Breast epithelium (tissue), 4 donors: Measurements from ENCODE around the gene DIP2B. TPM values are rescaled to one million over a fixed set of nuclear protein-coding genes. Genes with fewer than 3 reads are reported as not detected.

Experiments used
- DNase-seq, 2 donors: peaks; one replicate each; pipeline ENCODE4 v3.0.0-alpha.2; 2019; ENCODE audit warnings: low spot score in 2 of 2
- H3K27ac ChIP-seq, 2 donors: fragments of 200-600 bp; sonication (generic) in 1 of 2; one replicate each; pipeline ENCODE4 v1.5.1; 2016 to 2019; ENCODE audit warnings: mild to moderate bottlenecking in 1 of 2
- H3K27me3 ChIP-seq, 2 donors: fragments of 200-600 bp; sonication (generic) in 1 of 2; one replicate each; pipeline versions ENCODE4 v1.5.1 to v1.6.0; 2017 to 2019; ENCODE audit warnings: control low read depth in 1 of 2, mild to moderate bottlenecking in 1 of 2
- H3K36me3 ChIP-seq: fragments of 200-600 bp; one replicate; pipeline ENCODE4 v1.5.1; 2019
- H3K4me1 ChIP-seq, 2 donors: fragments of 200-600 bp; sonication (generic); one replicate each; pipeline ENCODE4 v1.5.1; 2016 to 2019; ENCODE audit warnings: control low read depth in 1 of 2
- H3K4me3 ChIP-seq, 3 donors: fragments of 200-600 bp; sonication (generic); 1 replicate in 2 of 3; 2 replicates in 1 of 3; pipeline ENCODE4 v1.5.1; 2016 to 2019; ENCODE audit warnings: mild to moderate bottlenecking in 3 of 3, moderate library complexity in 2 of 3
- H3K9me3 ChIP-seq, 2 donors: fragments of 200-600 bp; sonication (generic) in 1 of 2; one replicate each; pipeline ENCODE4 v1.5.1; 2016 to 2019; ENCODE audit warnings: control low read depth in 1 of 2
- CTCF ChIP-seq, 3 donors: fragments of 450-650 bp; IDR thresholded peaks; one replicate each; pipeline ENCODE4 v1.5.1; 2016 to 2017; ENCODE audit warnings: antibody characterized with exemption in 3 of 3, mild to moderate bottlenecking in 3 of 3, moderate library complexity in 3 of 3
- POLR2A ChIP-seq: fragments of 450-650 bp; IDR thresholded peaks from one replicate; pipeline ENCODE4 v1.6.1; 2016; ENCODE audit warnings: antibody characterized with exemption, mild to moderate bottlenecking, moderate library complexity
- POLR2AphosphoS5 ChIP-seq, 3 donors: sonication (generic); formaldehyde crosslinking; IDR thresholded peaks; one replicate each; pipeline ENCODE4 v1.6.1; 2017; ENCODE audit warnings: antibody characterized with exemption in 3 of 3
- intact Hi-C: fragments of 100-400 bp; cut with DNase I; formaldehyde crosslinking; loops from one replicate; pipeline ENCODE4 v1.15.1; 2023; ENCODE audit warnings: low total_unique reads
- total RNA-seq, 3 donors: library from RNA; depleted of rRNA; stranded (reverse); fragments of >200 nt; gene quantifications; one replicate each; pipeline ENCODE4 v1.1.0, GENCODE V29; 2016

The DIP2B gene
- total RNA-seq, 3 donors from 2014 or later: 26.6 to 44.8 (median 33.4) TPM

- Histone ChIP-seq H3K4me3 (no peak overlapping the region), H3K36me3 (no peaks in the 10 kb centered on the region), H3K27ac (no peak overlapping the region), H3K4me1 (no peaks in the 10 kb centered on the region), H3K9me3 (no peaks in the 10 kb centered on the region), H3K27me3 (no peaks in the 10 kb centered on the region)
- TF ChIP-seq POLR2AphosphoS5 (IDR thresholded peaks at IDR 0.05) (no peak), POLR2A (no peak), CTCF (IDR thresholded peaks at IDR 0.05) (no peak)
- no peak for DNase-seq
- intact Hi-C loops: no loop called here
Observed at GRCh38 chr12:50772470-50772869, 267.7 kb downstream of the DIP2B start.

- H3K4me1 ChIP-seq: no peaks in the 10 kb centered on the region
- intact Hi-C loops: no loop called here
- H3K27me3 ChIP-seq: no peaks in the 10 kb centered on the region
- TF ChIP-seq CTCF (IDR thresholded peaks at IDR 0.05): no peak
- no peak for TF ChIP-seq POLR2AphosphoS5 (IDR thresholded peaks at IDR 0.05)
- no peak for TF ChIP-seq POLR2A
- H3K36me3 ChIP-seq: no peaks in the 10 kb centered on the region
- H3K4me3 ChIP-seq: no peak overlapping the region
- no peak for DNase-seq
- no peaks in the 10 kb centered on the region for H3K9me3 ChIP-seq
- no peak overlapping the region for H3K27ac ChIP-seq
Observed at GRCh38 chr12:50772877-50773276, 268.1 kb downstream of the DIP2B start.

- DNase-seq: no peak
- no peak for TF ChIP-seq CTCF (IDR thresholded peaks at IDR 0.05)
- TF ChIP-seq POLR2A: no peak
- TF ChIP-seq POLR2AphosphoS5 (IDR thresholded peaks at IDR 0.05): no peak
- no peaks in the 10 kb centered on the region for H3K27me3 ChIP-seq
- H3K9me3 ChIP-seq: no peaks in the 10 kb centered on the region
- no peaks in the 10 kb centered on the region for H3K36me3 ChIP-seq
- no peaks in the 10 kb centered on the region for H3K4me1 ChIP-seq
- H3K27ac ChIP-seq: no peak overlapping the region
- intact Hi-C loops: no loop called here
- no peak overlapping the region for H3K4me3 ChIP-seq
Observed at GRCh38 chr12:50775251-50775650, 270.5 kb downstream of the DIP2B start.

- no peak for DNase-seq
- no peak for TF ChIP-seq POLR2A
- TF ChIP-seq CTCF (IDR thresholded peaks at IDR 0.05): no peak
- TF ChIP-seq POLR2AphosphoS5 (IDR thresholded peaks at IDR 0.05): no peak
- Histone ChIP-seq H3K27ac (no peak overlapping the region), H3K36me3 (no peaks in the 10 kb centered on the region), H3K4me1 (no peaks in the 10 kb centered on the region), H3K4me3 (no peak overlapping the region), H3K27me3 (no peaks in the 10 kb centered on the region), H3K9me3 (no peaks in the 10 kb centered on the region)
- intact Hi-C loops: no loop called here
Observed at GRCh38 chr12:50776749-50777728, 272.3 kb downstream of the DIP2B start.
